Gastroesophageal sphincter (tissue), 4 donors: ENCODE measurements around the gene FBXW11. TPM values are rescaled to one million over a fixed set of nuclear protein-coding genes. Genes with fewer than 3 reads are reported as not detected.
A peak's percentile ranks its signal among the peaks of the same experiment; 100 is the strongest.

ENCODE experiments used
- ATAC-seq: fragments of 150-250 bp; one replicate; pipeline ENCODE4 v1.9.1; 2016; ENCODE audit warnings: mild to moderate bottlenecking, moderate library complexity
- H3K27ac ChIP-seq, 4 donors: fragments of 200-600 bp; sonication (generic) in 3 of 4; 1 replicate in 3 of 4; 2 replicates in 1 of 4; pipeline ENCODE4 v1.5.1; 2016 to 2019
- H3K27me3 ChIP-seq: fragments of 200-600 bp; sonication (generic); one replicate; pipeline ENCODE4 v1.5.1; 2019
- H3K36me3 ChIP-seq, 2 donors: fragments of 200-600 bp; sonication (generic); one replicate each; pipeline ENCODE4 v1.5.1; 2019; ENCODE audit warnings: control low read depth in 1 of 2
- H3K4me1 ChIP-seq, 3 donors: fragments of 200-600 bp; sonication (generic); 1 replicate in 2 of 3; 2 replicates in 1 of 3; pipeline ENCODE4 v1.5.1; 2016 to 2019; ENCODE audit warnings: control low read depth in 2 of 3
- H3K4me3 ChIP-seq, 2 donors: fragments of 200-600 bp; sonication (generic); one replicate each; pipeline ENCODE4 v1.5.1; 2019; ENCODE audit warnings: mild to moderate bottlenecking in 1 of 2, moderate library complexity in 1 of 2
- H3K9me3 ChIP-seq, 3 donors: fragments of 200-600 bp; sonication (generic); one replicate each; pipeline ENCODE4 v1.5.1; 2017 to 2019; ENCODE audit warnings: control low read depth in 2 of 3
- EP300 ChIP-seq: sonication (generic); formaldehyde crosslinking; IDR thresholded peaks from one replicate; pipeline ENCODE4 v1.6.1; 2017; ENCODE audit warnings: antibody characterized with exemption, mild to moderate bottlenecking
- POLR2A ChIP-seq, 2 donors: fragments of 450-650 bp; IDR thresholded peaks; one replicate each; pipeline ENCODE4 v1.6.1; 2017; ENCODE audit warnings: antibody characterized with exemption in 2 of 2, mild to moderate bottlenecking in 2 of 2, moderate library complexity in 1 of 2
- POLR2AphosphoS5 ChIP-seq: sonication (generic); formaldehyde crosslinking; IDR thresholded peaks from one replicate; pipeline ENCODE4 v1.6.1; 2017; ENCODE audit warnings: antibody characterized with exemption
- WGBS, 2 donors: methylation state at CpG; one replicate each; pipeline ENCODE4 v1.1.5; 2018; ENCODE audit warnings: low coverage in 1 of 2; 5-methylcytosine and 5-hydroxymethylcytosine counted together
- total RNA-seq, 4 donors: library from RNA; depleted of rRNA; stranded (reverse); fragments of >200 nt; gene quantifications; one replicate each; pipeline ENCODE4 v1.1.0, GENCODE V29; 2016
- TF ChIP-seq, protein P1 (sequence below), 4 experiments: fragments of 200-600 bp in 2 of 4; fragments of 450-650 bp in 2 of 4; sonication (generic) in 1 of 4; IDR thresholded peaks; one replicate each; pipeline ENCODE4 v1.5.1; 2017 to 2019; ENCODE audit warnings: antibody characterized with exemption in 4 of 4, mild to moderate bottlenecking in 2 of 4, moderate library complexity in 2 of 4

FBXW11 gene
- total RNA-seq, 4 donors from 2014 or later, result 64.3 to 88.3 (median 76.3) TPM

DNA sequence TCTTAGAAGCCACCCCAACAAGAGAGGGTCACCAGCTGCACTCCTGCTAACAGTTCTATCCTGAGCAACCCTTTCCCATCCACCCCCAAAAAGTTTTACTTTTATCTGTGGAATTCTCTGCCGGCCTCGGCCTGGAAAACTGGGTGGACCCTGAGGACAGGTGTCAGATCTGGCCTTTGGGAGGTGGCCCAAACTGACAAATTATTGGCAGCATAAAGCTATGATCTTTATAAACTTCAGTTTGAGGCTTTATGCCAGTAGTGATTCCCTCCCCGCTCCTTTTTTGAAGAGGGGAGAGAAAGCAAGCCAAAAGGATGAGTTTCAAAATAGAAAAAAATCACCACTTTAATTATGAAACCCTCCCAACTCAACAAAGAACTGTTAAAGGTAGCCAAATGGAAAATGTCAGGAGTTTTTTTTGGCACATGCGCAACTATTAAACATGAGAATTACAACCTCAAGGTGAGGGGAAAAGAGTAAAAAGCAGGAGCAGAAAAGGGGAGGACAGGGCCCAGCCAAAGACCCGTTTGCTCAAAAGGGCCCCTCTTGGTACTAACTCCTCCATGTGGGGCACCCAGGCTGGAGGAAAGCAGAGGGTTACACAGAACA, 49.4 kb downstream of the FBXW11 start:
- Histone ChIP-seq H3K4me1 (peaks cover 21 to 91% (median 59%) of the 10 kb centered on the region in 3 donors), H3K27me3 (no peaks in the 10 kb centered on the region), H3K36me3 (no peaks in the 10 kb centered on the region), H3K4me3 (no peak overlapping the region), H3K9me3 (no peaks in the 10 kb centered on the region), H3K27ac (peak overlapping the region; percentile 32 to 65 (median 53))
- 10 to 13% methylated on average over 3 to 5 of the region's 5 CpGs for WGBS, 2 donors
- TF ChIP-seq EP300, result no peak
- TF ChIP-seq, protein P1, sequence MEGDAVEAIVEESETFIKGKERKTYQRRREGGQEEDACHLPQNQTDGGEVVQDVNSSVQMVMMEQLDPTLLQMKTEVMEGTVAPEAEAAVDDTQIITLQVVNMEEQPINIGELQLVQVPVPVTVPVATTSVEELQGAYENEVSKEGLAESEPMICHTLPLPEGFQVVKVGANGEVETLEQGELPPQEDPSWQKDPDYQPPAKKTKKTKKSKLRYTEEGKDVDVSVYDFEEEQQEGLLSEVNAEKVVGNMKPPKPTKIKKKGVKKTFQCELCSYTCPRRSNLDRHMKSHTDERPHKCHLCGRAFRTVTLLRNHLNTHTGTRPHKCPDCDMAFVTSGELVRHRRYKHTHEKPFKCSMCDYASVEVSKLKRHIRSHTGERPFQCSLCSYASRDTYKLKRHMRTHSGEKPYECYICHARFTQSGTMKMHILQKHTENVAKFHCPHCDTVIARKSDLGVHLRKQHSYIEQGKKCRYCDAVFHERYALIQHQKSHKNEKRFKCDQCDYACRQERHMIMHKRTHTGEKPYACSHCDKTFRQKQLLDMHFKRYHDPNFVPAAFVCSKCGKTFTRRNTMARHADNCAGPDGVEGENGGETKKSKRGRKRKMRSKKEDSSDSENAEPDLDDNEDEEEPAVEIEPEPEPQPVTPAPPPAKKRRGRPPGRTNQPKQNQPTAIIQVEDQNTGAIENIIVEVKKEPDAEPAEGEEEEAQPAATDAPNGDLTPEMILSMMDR (IDR thresholded peaks at IDR 0.05), result no peak
- TF ChIP-seq POLR2AphosphoS5, result no peak
- no peak for ATAC-seq

DNA sequence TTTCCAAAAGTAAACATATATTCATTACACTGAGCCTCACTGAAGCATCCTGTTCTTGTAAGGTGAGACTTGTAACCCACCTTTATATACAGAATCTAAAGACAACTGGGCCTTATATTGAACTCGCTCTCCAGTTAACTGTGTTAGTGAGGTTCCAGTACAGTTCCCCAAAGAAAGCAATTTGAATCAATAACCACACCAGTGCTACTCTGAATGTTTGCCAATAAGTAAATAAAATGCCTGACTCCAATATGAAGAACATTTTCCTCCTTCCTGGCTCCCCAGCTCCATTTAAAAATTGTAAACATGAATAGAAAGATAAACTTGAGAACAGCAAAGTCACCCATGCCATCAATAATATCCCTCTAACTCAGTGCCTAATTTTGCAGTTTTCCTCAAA, 50.1 kb downstream of the FBXW11 start:
- 86% methylated on average over 1 of the region's 1 CpG; no CpG with 5 or more reads in 1 of the 2 donors for WGBS, 2 donors
- peak overlapping the region; percentile 32 to 65 (median 53) for H3K27ac ChIP-seq

GRCh38 chr5:171955761-171956160, 50.7 kb downstream of the FBXW11 start:
- 81% methylated on average over 4 of the region's 4 CpGs for WGBS, 2 donors
- no peaks in the 10 kb centered on the region for H3K36me3 ChIP-seq
- TF ChIP-seq POLR2A (IDR thresholded peaks at IDR 0.05) (no peak), POLR2AphosphoS5 (no peak), EP300 (no peak)
- TF ChIP-seq, protein P1 (IDR thresholded peaks at IDR 0.05), result no peak
- no peaks in the 10 kb centered on the region for H3K27me3 ChIP-seq
- no peak for ATAC-seq
- no peaks in the 10 kb centered on the region for H3K9me3 ChIP-seq
- peaks cover 17 to 83% (median 55%) of the 10 kb centered on the region in 3 donors for H3K4me1 ChIP-seq
- peak overlapping the region in 1 of 4 donors; percentile 49 for H3K27ac ChIP-seq
- H3K4me3 ChIP-seq, result no peak overlapping the region

More for the DNA sequence above, 50.1 kb downstream of the FBXW11 start:
- Histone ChIP-seq H3K27me3 (no peaks in the 10 kb centered on the region), H3K9me3 (no peaks in the 10 kb centered on the region), H3K4me3 (no peak overlapping the region), H3K4me1 (peaks cover 20 to 89% (median 60%) of the 10 kb centered on the region in 3 donors), H3K36me3 (no peaks in the 10 kb centered on the region)
- TF ChIP-seq EP300, result no peak
- TF ChIP-seq POLR2A (IDR thresholded peaks at IDR 0.05), result no peak
- TF ChIP-seq, protein P1 (IDR thresholded peaks at IDR 0.05), result no peak
- TF ChIP-seq POLR2AphosphoS5, result no peak
- ATAC-seq, result no peak

- H3K4me1 ChIP-seq, result peaks cover 17 to 78% (median 50%) of the 10 kb centered on the region in 3 donors
- no peaks in the 10 kb centered on the region for H3K27me3 ChIP-seq
- H3K27ac ChIP-seq, result peak overlapping the region in 3 of 4 donors; percentile 28 to 41 (median 38)
- TF ChIP-seq EP300 (no peak), POLR2A (IDR thresholded peaks at IDR 0.05) (no peak), POLR2AphosphoS5 (no peak)
- TF ChIP-seq, protein P1 (IDR thresholded peaks at IDR 0.05), result no peak
- H3K4me3 ChIP-seq, result no peak overlapping the region
- no peaks in the 10 kb centered on the region for H3K9me3 ChIP-seq
- no peaks in the 10 kb centered on the region for H3K36me3 ChIP-seq
- no peak for ATAC-seq
- 14 to 18% methylated on average over 1 of the region's 1 CpG for WGBS, 2 donors
Observed at GRCh38 chr5:171954721-171955120, 51.7 kb downstream of the FBXW11 start.
